ENCODE measurements around the gene UFSP2. TPM values are rescaled to one million over a fixed set of nuclear protein-coding genes. Genes with fewer than 3 reads are reported as not detected.

Gene UFSP2
- total and polyA plus RNA-seq, 11 donors, result 17.7 to 52.4 (median 35.0) TPM

GRCh38 chr4:185411849-185412248 lies 13.9 kb downstream of the UFSP2 start:
- TF ChIP-seq, protein P1, sequence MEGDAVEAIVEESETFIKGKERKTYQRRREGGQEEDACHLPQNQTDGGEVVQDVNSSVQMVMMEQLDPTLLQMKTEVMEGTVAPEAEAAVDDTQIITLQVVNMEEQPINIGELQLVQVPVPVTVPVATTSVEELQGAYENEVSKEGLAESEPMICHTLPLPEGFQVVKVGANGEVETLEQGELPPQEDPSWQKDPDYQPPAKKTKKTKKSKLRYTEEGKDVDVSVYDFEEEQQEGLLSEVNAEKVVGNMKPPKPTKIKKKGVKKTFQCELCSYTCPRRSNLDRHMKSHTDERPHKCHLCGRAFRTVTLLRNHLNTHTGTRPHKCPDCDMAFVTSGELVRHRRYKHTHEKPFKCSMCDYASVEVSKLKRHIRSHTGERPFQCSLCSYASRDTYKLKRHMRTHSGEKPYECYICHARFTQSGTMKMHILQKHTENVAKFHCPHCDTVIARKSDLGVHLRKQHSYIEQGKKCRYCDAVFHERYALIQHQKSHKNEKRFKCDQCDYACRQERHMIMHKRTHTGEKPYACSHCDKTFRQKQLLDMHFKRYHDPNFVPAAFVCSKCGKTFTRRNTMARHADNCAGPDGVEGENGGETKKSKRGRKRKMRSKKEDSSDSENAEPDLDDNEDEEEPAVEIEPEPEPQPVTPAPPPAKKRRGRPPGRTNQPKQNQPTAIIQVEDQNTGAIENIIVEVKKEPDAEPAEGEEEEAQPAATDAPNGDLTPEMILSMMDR (IDR thresholded peaks at IDR 0.05), result no peak
- TF ChIP-seq POLR2A (IDR thresholded peaks at IDR 0.05), result no peak
- peaks cover 0 to 93% (median 70%) of the 10 kb centered on the region in 9 donors for H3K36me3 ChIP-seq
- H3K27ac ChIP-seq, result peak overlapping the region in 1 of 12 donors; percentile 34

GRCh38 chr4:185408432-185408831 lies 17.3 kb downstream of the UFSP2 start:
- Histone ChIP-seq H3K4me3 (no peak overlapping the region), H3K4me1 (peaks cover 0 to 4% (median 0%) of the 10 kb centered on the region in 12 donors), H3K27ac (no peak overlapping the region), H3K27me3 (no peaks in the 10 kb centered on the region), H3K9me3 (peaks cover 0 to 6% (median 0%) of the 10 kb centered on the region in 12 donors), H3K36me3 (peaks cover 0 to 93% (median 73%) of the 10 kb centered on the region in 9 donors)
- DNase-seq (no peak), ATAC-seq (no peak)
- no peak for TF ChIP-seq POLR2A (IDR thresholded peaks at IDR 0.05)
- TF ChIP-seq, protein P1 (IDR thresholded peaks at IDR 0.05), result no peak
- intact Hi-C loops (cut with DNase I), result no loop called here
- 92 to 100% (median 96%) methylated on average over 2 of the region's 2 CpGs for WGBS, 4 donors

More at GRCh38 chr4:185411849-185412248, 13.9 kb downstream of the UFSP2 start:
- H3K27me3 ChIP-seq, result no peaks in the 10 kb centered on the region
- no peak for DNase-seq
- peak in 2 of 4 donors; percentile 34 to 42 for ATAC-seq
- no peak overlapping the region for H3K4me3 ChIP-seq
- H3K4me1 ChIP-seq, result peaks cover 0 to 9% (median 0%) of the 10 kb centered on the region in 12 donors
- WGBS, 4 donors, result 76 to 84% (median 82%) methylated on average over 5 of the region's 5 CpGs
- H3K9me3 ChIP-seq, result peaks cover 0 to 6% (median 0%) of the 10 kb centered on the region in 12 donors
- intact Hi-C loops (cut with DNase I), result no loop called here

GRCh38 chr4:185405296-185405999 lies 20.3 kb downstream of the UFSP2 start:
- Histone ChIP-seq H3K27me3 (no peaks in the 10 kb centered on the region), H3K9me3 (peaks cover 0 to 6% (median 0%) of the 10 kb centered on the region in 12 donors), H3K4me1 (no peaks in the 10 kb centered on the region), H3K27ac (peak overlapping the region in 1 of 12 donors; percentile 69), H3K36me3 (peaks cover 0 to 100% (median 88%) of the 10 kb centered on the region in 9 donors), H3K4me3 (no peak overlapping the region)
- DNase-seq (no peak), ATAC-seq (no peak)
- intact Hi-C loops (cut with DNase I), result no loop called here
- TF ChIP-seq, protein P1 (IDR thresholded peaks at IDR 0.05), result no peak
- WGBS, 4 donors, result 93 to 95% (median 94%) methylated on average over 6 of the region's 6 CpGs

- Histone ChIP-seq H3K27ac (no peak overlapping the region), H3K4me1 (peaks cover 0 to 13% (median 5%) of the 10 kb centered on the region in 12 donors), H3K9me3 (no peaks in the 10 kb centered on the region), H3K27me3 (no peaks in the 10 kb centered on the region), H3K36me3 (peaks cover 0 to 100% (median 94%) of the 10 kb centered on the region in 9 donors), H3K4me3 (no peak overlapping the region)
- ATAC-seq, result no peak
- TF ChIP-seq POLR2A (IDR thresholded peaks at IDR 0.05), result no peak
- no peak for DNase-seq
- intact Hi-C loops (cut with DNase I), result no loop called here
- 92 to 96% (median 93%) methylated on average over 4 of the region's 4 CpGs for WGBS, 4 donors
These were observed 21.7 kb downstream of the UFSP2 start for GRCh38 chr4:185404031-185404430.

Measured in heart left ventricle (tissue), 16 donors.